Dendritic cell treated with granulocyte-macrophage colony-stimulating factor and Interleukin-4, amounts not matched to agents 40 ng/mL and 50 ng/mL, for 4 days (primary cell): Measurements from ENCODE around the gene CSTA.

Experiments
- H3K27ac Mint-ChIP-seq: one replicate; pipeline ENCODE4 v1.8.0; 2022; ENCODE audit warnings: mild to moderate bottlenecking, mixed read lengths
- H3K27me3 Mint-ChIP-seq: one replicate; pipeline ENCODE4 v1.8.0; 2022; ENCODE audit warnings: mild to moderate bottlenecking, mixed read lengths
- H3K36me3 Mint-ChIP-seq: one replicate; pipeline ENCODE4 v1.8.0; 2022; ENCODE audit warnings: low read depth, mixed read lengths
- H3K4me1 Mint-ChIP-seq: one replicate; pipeline ENCODE4 v1.8.0; 2022; ENCODE audit warnings: low read depth, mixed read lengths
- H3K4me3 Mint-ChIP-seq: one replicate; pipeline ENCODE4 v1.8.0; 2022; ENCODE audit warnings: mild to moderate bottlenecking, moderate library complexity, mixed read lengths
- H3K9me3 Mint-ChIP-seq: one replicate; pipeline ENCODE4 v1.8.0; 2022; ENCODE audit warnings: mixed read lengths
- intact Hi-C: fragments of 100-400 bp; cut with micrococcal nuclease; formaldehyde crosslinking; loops from one replicate; pipeline ENCODE4 v1.15.0; 2022

The CSTA gene, protein sequence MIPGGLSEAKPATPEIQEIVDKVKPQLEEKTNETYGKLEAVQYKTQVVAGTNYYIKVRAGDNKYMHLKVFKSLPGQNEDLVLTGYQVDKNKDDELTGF

DNA sequence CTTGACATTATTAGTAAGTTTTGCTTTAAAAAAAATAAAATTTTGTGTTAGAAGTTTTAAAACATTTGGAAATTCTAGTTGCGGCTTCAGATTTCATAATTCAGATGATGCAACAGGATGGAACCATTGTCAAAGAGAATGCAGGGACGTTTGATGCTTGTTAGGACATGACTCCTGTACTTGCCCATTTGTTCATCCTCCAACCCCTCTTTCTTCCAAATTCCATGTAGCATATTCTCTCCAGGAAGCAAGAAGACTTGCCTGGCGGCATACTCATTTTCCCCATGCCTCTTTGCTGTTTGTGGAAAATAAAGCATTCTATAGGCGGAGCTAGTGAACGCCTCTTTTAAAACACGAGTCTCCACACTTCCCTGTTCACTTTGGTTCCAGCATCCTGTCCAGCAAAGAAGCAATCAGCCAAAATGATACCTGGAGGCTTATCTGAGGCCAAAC is at the start of gene CSTA:
Gene CSTA, plus strand, starts transcription at position 378 of the 453 bp plus-strand sequence. Its CDS starts 45 bp downstream, at position 423.
- no peaks in the 10 kb centered on the region for H3K27me3 Mint-ChIP-seq
- H3K27ac Mint-ChIP-seq, result peak within 1 kb of the TSS; percentile 82
- no peaks in the 10 kb centered on the region for H3K36me3 Mint-ChIP-seq
- H3K4me1 Mint-ChIP-seq, result peaks cover 34% of the 10 kb centered on the region
- H3K9me3 Mint-ChIP-seq, result no peaks in the 10 kb centered on the region
- intact Hi-C loops, result no loop called here
- peak within 1 kb of the TSS; percentile 67 for H3K4me3 Mint-ChIP-seq

DNA sequence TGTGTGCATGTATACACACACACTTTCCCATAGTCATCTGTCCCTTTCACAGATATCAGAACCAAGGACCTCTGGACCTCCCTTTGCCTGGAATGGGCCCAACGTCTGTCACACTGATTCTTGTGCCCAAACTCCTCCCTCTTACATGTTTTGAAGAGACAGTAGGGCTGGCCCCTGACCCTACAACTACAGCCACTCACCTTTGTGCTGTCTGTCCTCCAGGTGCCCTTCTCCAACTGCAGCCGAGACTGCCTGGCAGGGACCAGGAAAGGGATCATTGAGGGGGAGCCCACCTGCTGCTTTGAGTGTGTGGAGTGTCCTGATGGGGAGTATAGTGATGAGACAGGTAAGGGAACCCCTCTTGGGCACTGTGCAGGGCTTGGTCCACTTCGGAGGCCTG is 43.2 kb upstream of the CSTA start:
- no peaks in the 10 kb centered on the region for H3K4me1 Mint-ChIP-seq
- intact Hi-C loops, result no loop called here
- H3K9me3 Mint-ChIP-seq, result no peaks in the 10 kb centered on the region
- H3K4me3 Mint-ChIP-seq, result no peak overlapping the region
- no peaks in the 10 kb centered on the region for H3K36me3 Mint-ChIP-seq
- no peaks in the 10 kb centered on the region for H3K27me3 Mint-ChIP-seq
- no peak overlapping the region for H3K27ac Mint-ChIP-seq

DNA sequence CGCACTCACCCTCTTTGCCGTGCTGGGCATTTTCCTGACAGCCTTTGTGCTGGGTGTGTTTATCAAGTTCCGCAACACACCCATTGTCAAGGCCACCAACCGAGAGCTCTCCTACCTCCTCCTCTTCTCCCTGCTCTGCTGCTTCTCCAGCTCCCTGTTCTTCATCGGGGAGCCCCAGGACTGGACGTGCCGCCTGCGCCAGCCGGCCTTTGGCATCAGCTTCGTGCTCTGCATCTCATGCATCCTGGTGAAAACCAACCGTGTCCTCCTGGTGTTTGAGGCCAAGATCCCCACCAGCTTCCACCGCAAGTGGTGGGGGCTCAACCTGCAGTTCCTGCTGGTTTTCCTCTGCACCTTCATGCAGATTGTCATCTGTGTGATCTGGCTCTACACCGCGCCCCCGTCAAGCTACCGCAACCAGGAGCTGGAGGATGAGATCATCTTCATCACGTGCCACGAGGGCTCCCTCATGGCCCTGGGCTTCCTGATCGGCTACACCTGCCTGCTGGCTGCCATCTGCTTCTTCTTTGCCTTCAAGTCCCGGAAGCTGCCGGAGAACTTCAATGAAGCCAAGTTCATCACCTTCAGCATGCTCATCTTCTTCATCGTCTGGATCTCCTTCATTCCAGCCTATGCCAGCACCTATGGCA is 41.1 kb upstream of the CSTA start:
- Mint-ChIP-seq H3K27ac (no peak overlapping the region), H3K4me3 (no peak overlapping the region), H3K9me3 (no peaks in the 10 kb centered on the region), H3K36me3 (no peaks in the 10 kb centered on the region), H3K27me3 (no peaks in the 10 kb centered on the region), H3K4me1 (no peaks in the 10 kb centered on the region)
- intact Hi-C loops, result no loop called here

DNA sequence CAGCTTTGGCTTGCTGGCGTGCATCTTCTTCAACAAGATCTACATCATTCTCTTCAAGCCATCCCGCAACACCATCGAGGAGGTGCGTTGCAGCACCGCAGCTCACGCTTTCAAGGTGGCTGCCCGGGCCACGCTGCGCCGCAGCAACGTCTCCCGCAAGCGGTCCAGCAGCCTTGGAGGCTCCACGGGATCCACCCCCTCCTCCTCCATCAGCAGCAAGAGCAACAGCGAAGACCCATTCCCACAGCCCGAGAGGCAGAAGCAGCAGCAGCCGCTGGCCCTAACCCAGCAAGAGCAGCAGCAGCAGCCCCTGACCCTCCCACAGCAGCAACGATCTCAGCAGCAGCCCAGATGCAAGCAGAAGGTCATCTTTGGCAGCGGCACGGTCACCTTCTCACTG is 40.6 kb upstream of the CSTA start:
- Mint-ChIP-seq H3K27me3 (no peaks in the 10 kb centered on the region), H3K4me1 (no peaks in the 10 kb centered on the region), H3K4me3 (no peak overlapping the region), H3K27ac (no peak overlapping the region), H3K36me3 (no peaks in the 10 kb centered on the region), H3K9me3 (no peaks in the 10 kb centered on the region)
- intact Hi-C loops, result no loop called here

DNA sequence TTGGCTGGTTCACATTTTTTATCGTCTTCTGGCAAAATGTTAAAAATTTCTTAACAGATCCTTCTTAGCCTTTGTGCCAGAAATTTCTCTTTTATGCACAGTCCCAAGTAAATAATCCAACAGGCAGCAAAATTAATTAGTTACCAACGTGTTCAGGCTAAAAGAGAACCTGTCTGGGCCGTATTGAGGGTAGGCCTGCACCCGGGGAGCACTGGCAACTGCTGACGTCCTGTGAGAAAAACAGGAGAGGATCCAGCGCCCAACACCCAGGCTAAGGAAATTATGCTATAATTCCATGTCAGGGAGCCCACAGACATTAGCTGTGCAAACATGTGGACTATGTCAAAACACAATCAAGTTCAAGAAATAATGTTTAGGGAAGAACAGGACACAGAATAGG is 30.7 kb upstream of the CSTA start:
- H3K4me1 Mint-ChIP-seq, result peaks cover 6% of the 10 kb centered on the region
- intact Hi-C loops, result no loop called here
- no peaks in the 10 kb centered on the region for H3K27me3 Mint-ChIP-seq
- no peaks in the 10 kb centered on the region for H3K36me3 Mint-ChIP-seq
- no peak overlapping the region for H3K4me3 Mint-ChIP-seq
- H3K9me3 Mint-ChIP-seq, result no peaks in the 10 kb centered on the region
- H3K27ac Mint-ChIP-seq, result no peak overlapping the region

DNA sequence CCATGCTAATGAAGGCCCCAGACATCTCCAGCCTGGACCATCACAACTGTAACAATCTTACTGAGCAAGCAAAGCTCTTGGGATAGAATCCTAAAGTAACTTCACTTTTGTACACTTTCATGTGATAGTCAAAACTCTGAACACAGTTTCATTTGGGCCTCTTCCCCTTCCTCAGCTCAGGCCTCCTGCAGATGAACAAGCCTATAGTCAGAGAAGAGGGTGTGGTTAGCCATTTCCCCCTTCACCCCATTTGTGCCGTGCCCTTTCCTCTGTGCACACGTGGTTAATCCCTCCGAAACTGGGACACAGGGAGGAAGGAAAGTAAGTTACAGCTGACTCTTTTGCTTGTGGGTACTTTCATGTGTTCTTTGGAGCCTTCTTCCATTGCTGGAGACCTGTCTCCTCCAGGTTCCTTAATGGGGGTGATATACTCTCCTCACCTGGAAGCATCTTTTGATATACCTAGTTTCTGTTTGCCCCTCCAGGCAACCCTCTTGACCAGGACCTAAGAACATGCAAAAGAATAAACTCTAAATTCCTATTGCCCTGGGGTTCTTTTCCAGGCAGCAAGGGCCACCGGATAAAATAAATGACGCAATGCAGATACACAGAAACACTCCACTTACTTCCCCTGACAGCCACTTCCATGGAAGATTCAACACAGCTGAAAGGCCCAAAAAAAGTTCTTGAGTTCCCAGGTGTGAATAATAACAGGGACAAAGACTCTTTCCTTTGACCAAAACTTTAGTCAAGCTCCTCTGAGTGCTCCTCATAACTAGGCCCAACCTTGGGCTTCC is 29.6 kb upstream of the CSTA start:
- peaks cover 6% of the 10 kb centered on the region for H3K4me1 Mint-ChIP-seq
- no peaks in the 10 kb centered on the region for H3K27me3 Mint-ChIP-seq
- H3K27ac Mint-ChIP-seq, result no peak overlapping the region
- H3K36me3 Mint-ChIP-seq, result no peaks in the 10 kb centered on the region
- intact Hi-C loops, result loop anchor here (5.0 kb wide), 2 partner anchors 33 to 318 kb away; no protein-coding TSS in a partner anchor
- no peaks in the 10 kb centered on the region for H3K9me3 Mint-ChIP-seq
- H3K4me3 Mint-ChIP-seq, result no peak overlapping the region

DNA sequence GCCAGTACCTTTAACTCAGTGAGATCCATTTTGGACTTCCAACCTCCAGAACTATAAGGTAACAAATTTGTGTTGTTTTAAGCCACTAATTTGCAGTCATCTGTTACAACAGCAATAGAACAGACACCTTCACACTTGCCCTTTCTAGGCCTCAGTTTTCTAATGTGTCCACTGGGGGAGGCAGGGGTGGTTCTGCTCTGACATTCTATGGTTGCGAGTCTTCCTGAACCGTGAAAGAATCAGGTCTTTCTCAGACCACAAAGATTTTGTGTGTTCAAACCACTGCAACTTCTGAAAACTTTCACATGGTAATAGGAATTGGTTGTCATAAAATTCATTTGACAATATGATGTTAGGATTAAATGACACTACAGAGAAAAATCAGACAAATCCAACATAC is 26.8 kb upstream of the CSTA start:
- Mint-ChIP-seq H3K27ac (peak overlapping the region; percentile 36), H3K36me3 (no peaks in the 10 kb centered on the region), H3K4me1 (peaks cover 11% of the 10 kb centered on the region), H3K4me3 (no peak overlapping the region), H3K27me3 (no peaks in the 10 kb centered on the region), H3K9me3 (no peaks in the 10 kb centered on the region)
- intact Hi-C loops, result loop anchor here (5.0 kb wide), 2 partner anchors 36 to 321 kb away; no protein-coding TSS in a partner anchor

DNA sequence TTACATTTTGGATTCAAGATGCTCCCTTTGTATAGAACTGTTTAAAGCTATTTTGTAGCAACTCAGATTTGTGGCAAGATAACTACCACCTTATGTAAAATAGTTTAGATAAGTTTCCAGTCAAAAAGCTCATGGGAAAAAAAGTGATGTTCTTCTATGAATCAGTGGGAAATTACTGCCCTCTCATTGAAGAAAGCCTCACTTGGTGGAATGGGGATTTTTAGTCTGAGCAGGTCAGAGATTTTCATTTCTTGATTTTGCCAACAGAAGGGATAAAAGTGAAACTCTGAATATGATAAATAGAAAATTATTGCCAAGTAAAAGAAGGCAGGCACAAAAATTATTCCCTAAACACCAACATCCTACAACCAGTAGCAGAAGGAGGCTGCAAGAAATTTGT is 25.8 kb upstream of the CSTA start:
- H3K27ac Mint-ChIP-seq, result no peak overlapping the region
- no peaks in the 10 kb centered on the region for H3K27me3 Mint-ChIP-seq
- H3K9me3 Mint-ChIP-seq, result no peaks in the 10 kb centered on the region
- H3K4me1 Mint-ChIP-seq, result peaks cover 5% of the 10 kb centered on the region
- no peak overlapping the region for H3K4me3 Mint-ChIP-seq
- no peaks in the 10 kb centered on the region for H3K36me3 Mint-ChIP-seq
- intact Hi-C loops, result loop anchor here (5.0 kb wide), 2 partner anchors 37 to 322 kb away; no protein-coding TSS in a partner anchor

DNA sequence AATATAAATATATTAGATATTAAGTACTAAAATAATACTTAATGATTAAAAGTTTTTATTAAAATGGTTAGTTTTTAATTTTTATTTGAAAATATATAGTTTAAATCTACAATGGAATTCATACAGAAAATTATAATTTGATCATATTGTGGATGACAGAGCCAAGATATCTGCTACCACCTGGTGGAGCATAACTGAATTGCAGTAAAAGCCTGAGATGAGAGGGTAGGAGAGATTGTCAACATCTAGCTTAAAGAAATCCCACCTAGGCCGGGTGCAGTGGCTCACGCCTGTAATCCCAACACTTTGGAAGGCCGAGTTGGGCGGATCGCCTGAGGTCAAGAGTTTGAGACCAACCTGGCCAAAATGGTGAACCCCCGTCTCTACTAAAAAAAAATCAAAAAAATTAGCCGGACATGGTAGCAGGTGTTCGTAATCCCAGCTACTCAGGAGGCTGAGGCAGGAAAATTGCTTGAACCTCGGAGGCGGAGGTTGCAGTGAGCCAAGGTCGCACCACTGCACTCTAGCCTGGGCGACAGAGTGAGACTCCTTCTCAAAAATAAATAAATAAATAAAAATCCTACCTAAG is 25.1 kb upstream of the CSTA start:
- no peaks in the 10 kb centered on the region for H3K9me3 Mint-ChIP-seq
- H3K4me1 Mint-ChIP-seq, result peaks cover 5% of the 10 kb centered on the region
- no peak overlapping the region for H3K4me3 Mint-ChIP-seq
- intact Hi-C loops, result loop anchor here (2.0 to 5.0 kb wide), 3 partner anchors 38 to 323 kb away; no protein-coding TSS in a partner anchor
- H3K27ac Mint-ChIP-seq, result no peak overlapping the region
- H3K36me3 Mint-ChIP-seq, result no peaks in the 10 kb centered on the region
- H3K27me3 Mint-ChIP-seq, result no peaks in the 10 kb centered on the region

DNA sequence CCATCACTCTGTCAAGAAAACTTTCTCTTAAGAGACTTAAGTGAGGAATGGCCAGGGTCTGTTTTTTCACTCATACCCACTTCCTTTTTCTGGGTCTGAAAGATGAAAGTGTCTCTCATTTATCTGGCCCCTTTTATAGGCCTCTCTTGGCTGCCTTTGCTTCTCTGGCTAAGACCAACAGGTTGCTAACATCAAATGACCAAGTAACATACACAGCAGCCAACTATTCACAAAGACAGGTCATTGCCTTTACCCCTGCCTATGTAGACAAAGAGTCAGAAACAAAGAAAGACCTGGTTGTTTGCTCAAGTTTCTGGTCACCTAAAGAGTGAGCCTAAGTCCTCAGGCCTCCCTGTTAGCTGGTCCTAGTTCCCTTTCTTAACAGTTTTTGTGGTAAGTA is 24.0 kb upstream of the CSTA start:
- no peaks in the 10 kb centered on the region for H3K9me3 Mint-ChIP-seq
- no peaks in the 10 kb centered on the region for H3K36me3 Mint-ChIP-seq
- no peaks in the 10 kb centered on the region for H3K27me3 Mint-ChIP-seq
- H3K4me3 Mint-ChIP-seq, result no peak overlapping the region
- H3K4me1 Mint-ChIP-seq, result peaks cover 5% of the 10 kb centered on the region
- H3K27ac Mint-ChIP-seq, result no peak overlapping the region
- intact Hi-C loops, result loop anchor here (2.0 kb wide), 1 partner anchor 200 kb away; no protein-coding TSS in a partner anchor

DNA sequence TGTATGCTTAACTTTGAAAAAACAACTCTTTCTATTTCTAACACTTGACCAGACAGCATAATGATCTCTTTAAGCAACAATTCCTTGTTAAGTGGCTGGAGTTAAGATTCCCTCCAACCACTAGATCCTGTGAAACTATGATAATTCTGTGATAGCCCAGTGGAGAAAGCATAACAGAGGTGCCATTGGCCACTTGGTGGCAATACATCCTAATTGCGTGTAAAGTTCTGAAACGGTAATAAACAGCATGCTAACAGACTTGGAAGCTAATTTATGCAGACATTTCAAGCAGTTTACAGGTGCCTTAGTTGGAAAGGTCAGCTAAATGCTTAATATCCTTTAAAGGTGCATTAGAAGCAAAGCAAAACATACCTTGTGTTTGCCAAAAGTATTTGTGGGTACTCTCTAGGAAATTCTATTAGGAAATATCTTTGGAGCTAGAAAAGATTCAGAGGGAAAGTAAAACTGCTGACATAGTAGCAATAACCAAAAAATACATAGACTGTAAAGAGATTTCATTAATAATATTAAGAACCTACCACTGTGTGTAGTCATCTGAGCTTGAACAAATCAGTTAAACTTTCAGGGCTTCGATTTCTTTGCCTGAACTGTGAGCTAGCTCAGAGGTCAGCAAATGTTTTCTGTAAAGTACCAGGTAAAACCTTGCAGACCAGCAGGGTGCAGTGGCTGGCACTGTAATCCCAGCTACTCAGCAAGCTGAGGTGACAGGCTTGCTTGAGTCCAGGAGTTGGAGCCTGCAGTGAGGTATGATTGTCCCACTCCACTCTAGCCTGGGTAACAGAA is 19.0 kb upstream of the CSTA start:
- Mint-ChIP-seq H3K4me3 (no peak overlapping the region), H3K36me3 (no peaks in the 10 kb centered on the region), H3K27me3 (no peaks in the 10 kb centered on the region), H3K4me1 (peaks cover 17% of the 10 kb centered on the region), H3K27ac (no peak overlapping the region), H3K9me3 (no peaks in the 10 kb centered on the region)
- intact Hi-C loops, result no loop called here

DNA sequence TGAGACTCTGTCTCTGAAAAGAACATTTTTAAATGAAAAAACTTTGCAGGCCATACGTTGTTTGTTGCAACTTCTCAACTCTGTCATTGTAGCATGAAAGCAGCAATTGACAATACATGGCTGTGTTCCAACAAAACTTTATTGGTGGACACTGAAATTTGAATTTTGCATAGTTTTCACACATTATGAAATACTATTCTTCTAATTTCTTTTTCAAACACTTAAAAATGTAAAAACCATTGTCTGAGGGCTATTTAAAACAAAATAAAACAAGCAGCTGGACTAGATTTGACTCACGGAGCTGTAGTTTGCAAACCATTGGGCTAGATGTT is 18.5 kb upstream of the CSTA start:
- Mint-ChIP-seq H3K4me3 (no peak overlapping the region), H3K27ac (no peak overlapping the region), H3K4me1 (peaks cover 16% of the 10 kb centered on the region), H3K36me3 (no peaks in the 10 kb centered on the region), H3K27me3 (no peaks in the 10 kb centered on the region), H3K9me3 (no peaks in the 10 kb centered on the region)
- intact Hi-C loops, result no loop called here

DNA sequence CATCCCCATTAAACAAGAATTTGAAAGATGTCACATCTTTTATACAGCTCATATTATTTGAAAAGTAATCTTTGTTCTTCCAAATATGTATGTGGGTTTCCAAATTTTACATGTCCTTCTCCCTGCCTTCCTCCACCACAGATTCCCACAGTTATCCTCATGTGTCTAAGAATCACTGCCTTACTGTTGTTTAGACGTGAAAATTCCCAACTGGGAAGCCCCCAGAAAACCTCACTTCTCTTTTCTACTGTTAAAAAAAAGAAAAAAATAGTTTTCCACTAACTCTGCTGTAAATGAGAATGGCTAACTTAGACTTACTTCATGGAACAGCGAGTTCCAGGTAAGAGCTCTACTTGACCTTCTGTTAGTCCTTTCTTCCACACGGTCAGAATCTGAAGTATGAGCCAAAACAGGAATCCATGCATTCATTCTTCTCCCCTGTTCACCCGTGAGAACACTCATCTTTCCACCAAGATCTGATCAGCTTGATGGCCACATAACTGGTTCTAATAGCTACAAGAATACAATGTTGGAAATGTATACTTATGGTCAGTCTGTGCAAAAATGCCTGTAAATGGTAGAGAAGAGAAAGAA is 17.9 kb upstream of the CSTA start:
- Mint-ChIP-seq H3K9me3 (no peaks in the 10 kb centered on the region), H3K27ac (no peak overlapping the region), H3K4me1 (peaks cover 16% of the 10 kb centered on the region), H3K27me3 (no peaks in the 10 kb centered on the region), H3K36me3 (no peaks in the 10 kb centered on the region), H3K4me3 (no peak overlapping the region)
- intact Hi-C loops, result no loop called here
